ENCODE results near the gene GALNT11.

The GALNT11 gene

DNA sequence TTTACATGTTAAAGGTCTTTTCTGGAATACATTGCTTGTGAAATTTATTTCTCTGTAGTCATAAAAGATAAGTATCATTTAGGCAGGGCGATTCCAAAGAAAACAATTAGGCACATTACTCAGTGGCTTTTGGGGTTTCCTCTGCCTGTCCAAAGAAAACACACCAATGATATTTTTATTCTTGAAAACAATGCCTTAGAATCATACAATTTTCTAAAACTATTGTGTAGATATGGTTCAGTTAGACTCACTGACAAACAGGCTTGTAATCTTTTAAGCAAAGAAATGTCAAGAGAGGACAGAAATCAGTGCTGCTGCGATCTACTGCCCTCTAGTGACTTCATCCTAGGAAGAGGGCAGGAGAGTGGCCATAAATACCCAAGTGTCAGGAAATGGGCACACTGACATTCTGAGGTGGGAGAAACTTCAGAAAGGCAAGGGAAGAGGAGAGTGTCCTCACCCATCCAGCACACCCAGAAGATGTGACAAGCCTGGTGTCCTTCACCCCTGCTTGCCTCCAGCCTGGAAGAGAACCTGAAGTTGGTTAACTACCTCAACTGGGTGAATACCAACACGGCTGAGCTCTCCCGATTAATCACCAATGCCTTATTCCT, 120.5 kb downstream of the GALNT11 start:
- H3K4me2 ChIP-seq (ENCODE audit: low read length, poor library complexity, severe bottlenecking), result no peak overlapping the region

GRCh38 chr7:152148706-152149105, 123.2 kb downstream of the GALNT11 start:
- H2BK12ac ChIP-seq (ENCODE audit: low read length in 2 of 2), result no peak overlapping the region
- no peak overlapping the region for H3K4me3 ChIP-seq (ENCODE audit: insufficient read depth in 1 of 2, low read depth in 1 of 2, low read length in 2 of 2)
- no peak overlapping the region for H3K27ac ChIP-seq (ENCODE audit: low read length, poor library complexity, severe bottlenecking)
- no peak overlapping the region for H2BK15ac ChIP-seq (ENCODE audit: low read depth, poor library complexity, severe bottlenecking)
- H3K27me3 ChIP-seq (ENCODE audit: control insufficient read depth in 1 of 2, insufficient read depth in 1 of 2, low read length in 2 of 2), result no peaks in the 10 kb centered on the region
- no peak overlapping the region for H2BK5ac ChIP-seq (ENCODE audit: low read depth, low read length, poor library complexity, severe bottlenecking)
- no peak overlapping the region for H4K8ac ChIP-seq (ENCODE audit: low read length)
- H3K9me3 ChIP-seq (ENCODE audit: control insufficient read depth, low read length), result no peaks in the 10 kb centered on the region
- H3K4me2 ChIP-seq (ENCODE audit: low read length, poor library complexity, severe bottlenecking), result no peak overlapping the region
- no peaks in the 10 kb centered on the region for H3K4me1 ChIP-seq (ENCODE audit: control insufficient read depth, insufficient read depth, low read depth, low read length)
- H3K9ac ChIP-seq (ENCODE audit: low read length), result no peak overlapping the region
- H4K91ac ChIP-seq (ENCODE audit: low read length), result no peak overlapping the region
- H2AFZ ChIP-seq (ENCODE audit: low read depth, low read length), result no peak overlapping the region
- no peak for DNase-seq
- H3K36me3 ChIP-seq (ENCODE audit: control insufficient read depth in 1 of 2, insufficient read depth in 2 of 2, low read depth in 1 of 2, low read length in 2 of 2), result peaks cover 46 to 96% of the 10 kb centered on the region in 2 experiments
- no peak overlapping the region for H2BK120ac ChIP-seq (ENCODE audit: low read depth, low read length)
- H3K79me1 ChIP-seq (replicated peaks; ENCODE audit: low read length, poor library complexity, severe bottlenecking), result peaks cover 17% of the 10 kb centered on the region
- H3K14ac ChIP-seq (ENCODE audit: low read length in 2 of 2), result no peak overlapping the region
- H2AK5ac ChIP-seq (ENCODE audit: low read length, severe bottlenecking), result no peak overlapping the region
- H3K18ac ChIP-seq (ENCODE audit: low read depth in 1 of 2, low read length in 2 of 2), result no peak overlapping the region
- H3K4ac ChIP-seq (ENCODE audit: low read depth in 1 of 2, low read length in 2 of 2), result no peak overlapping the region
- 96% methylated on average over 5 of the region's 5 CpGs for WGBS
- no peak overlapping the region for H3K23ac ChIP-seq (ENCODE audit: low read length in 2 of 2)

More for the DNA sequence above, 120.5 kb downstream of the GALNT11 start:
- no peak overlapping the region for H2AFZ ChIP-seq (ENCODE audit: low read depth, low read length)
- H2BK5ac ChIP-seq (ENCODE audit: low read depth, low read length, poor library complexity, severe bottlenecking), result no peak overlapping the region
- H2AK5ac ChIP-seq (ENCODE audit: low read length, severe bottlenecking), result no peak overlapping the region
- H3K9ac ChIP-seq (ENCODE audit: low read length), result peak overlapping the region; percentile 18
- peaks cover 19% of the 10 kb centered on the region for H3K79me1 ChIP-seq (replicated peaks; ENCODE audit: low read length, poor library complexity, severe bottlenecking)
- no peak overlapping the region for H4K91ac ChIP-seq (ENCODE audit: low read length)
- no peak overlapping the region for H3K14ac ChIP-seq (ENCODE audit: low read length in 2 of 2)
- H3K4ac ChIP-seq (ENCODE audit: low read depth in 1 of 2, low read length in 2 of 2), result no peak overlapping the region
- no peak overlapping the region for H3K23ac ChIP-seq (ENCODE audit: low read length in 2 of 2)
- no peak overlapping the region for H2BK15ac ChIP-seq (ENCODE audit: low read depth, poor library complexity, severe bottlenecking)
- 83% methylated on average over 4 of the region's 4 CpGs for WGBS
- DNase-seq, result peak; percentile 41
- H4K8ac ChIP-seq (ENCODE audit: low read length), result no peak overlapping the region
- H3K4me1 ChIP-seq (ENCODE audit: control insufficient read depth, insufficient read depth, low read depth, low read length), result no peaks in the 10 kb centered on the region
- H3K27ac ChIP-seq (ENCODE audit: low read length, poor library complexity, severe bottlenecking), result no peak overlapping the region
- no peak overlapping the region for H3K18ac ChIP-seq (ENCODE audit: low read depth in 1 of 2, low read length in 2 of 2)
- no peak overlapping the region for H2BK12ac ChIP-seq (ENCODE audit: low read length in 2 of 2)
- H3K27me3 ChIP-seq (ENCODE audit: control insufficient read depth in 1 of 2, insufficient read depth in 1 of 2, low read length in 2 of 2), result no peaks in the 10 kb centered on the region
- H3K4me3 ChIP-seq (ENCODE audit: insufficient read depth in 1 of 2, low read depth in 1 of 2, low read length in 2 of 2), result no peak overlapping the region
- no peaks in the 10 kb centered on the region for H3K9me3 ChIP-seq (ENCODE audit: control insufficient read depth, low read length)
- H3K36me3 ChIP-seq (ENCODE audit: control insufficient read depth in 1 of 2, insufficient read depth in 2 of 2, low read depth in 1 of 2, low read length in 2 of 2), result peaks cover 39 to 92% of the 10 kb centered on the region in 2 experiments
- H2BK120ac ChIP-seq (ENCODE audit: low read depth, low read length), result no peak overlapping the region

DNA sequence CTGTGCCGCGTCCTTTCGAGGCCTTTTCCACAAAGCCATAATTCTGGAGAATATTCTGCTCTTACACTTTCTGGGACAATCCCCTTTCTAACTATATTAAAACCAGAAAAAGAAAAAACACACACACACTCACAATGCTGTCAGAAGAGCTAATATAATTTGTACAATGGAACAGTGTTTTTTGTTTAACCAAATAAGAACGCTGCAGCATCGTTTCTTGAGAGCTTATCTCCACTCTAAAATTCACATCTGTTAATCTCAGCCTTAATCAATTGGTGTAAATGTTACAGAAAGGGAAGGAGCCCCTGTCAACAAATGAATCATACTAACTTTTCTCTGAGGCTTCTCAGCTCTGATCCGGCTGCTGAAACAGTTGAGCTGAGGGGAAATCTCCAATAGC, 123.9 kb downstream of the GALNT11 start:
- Histone ChIP-seq H2BK120ac (ENCODE audit: low read depth, low read length) (no peak overlapping the region), H2AK5ac (ENCODE audit: low read length, severe bottlenecking) (no peak overlapping the region), H4K91ac (ENCODE audit: low read length) (no peak overlapping the region), H3K27me3 (ENCODE audit: control insufficient read depth in 1 of 2, insufficient read depth in 1 of 2, low read length in 2 of 2) (no peaks in the 10 kb centered on the region), H3K79me1 (replicated peaks; ENCODE audit: low read length, poor library complexity, severe bottlenecking) (peaks cover 15% of the 10 kb centered on the region), H4K8ac (ENCODE audit: low read length) (no peak overlapping the region), H3K18ac (ENCODE audit: low read depth in 1 of 2, low read length in 2 of 2) (no peak overlapping the region), H3K4me2 (ENCODE audit: low read length, poor library complexity, severe bottlenecking) (no peak overlapping the region), H3K23ac (ENCODE audit: low read length in 2 of 2) (no peak overlapping the region), H3K4ac (ENCODE audit: low read depth in 1 of 2, low read length in 2 of 2) (no peak overlapping the region), H3K4me3 (ENCODE audit: insufficient read depth in 1 of 2, low read depth in 1 of 2, low read length in 2 of 2) (no peak overlapping the region), H3K9ac (ENCODE audit: low read length) (no peak overlapping the region), H3K36me3 (ENCODE audit: control insufficient read depth in 1 of 2, insufficient read depth in 2 of 2, low read depth in 1 of 2, low read length in 2 of 2) (peaks cover 48 to 96% of the 10 kb centered on the region in 2 experiments), H2BK15ac (ENCODE audit: low read depth, poor library complexity, severe bottlenecking) (no peak overlapping the region), H3K4me1 (ENCODE audit: control insufficient read depth, insufficient read depth, low read depth, low read length) (no peaks in the 10 kb centered on the region), H3K27ac (ENCODE audit: low read length, poor library complexity, severe bottlenecking) (no peak overlapping the region), H2AFZ (ENCODE audit: low read depth, low read length) (no peak overlapping the region), H3K9me3 (ENCODE audit: control insufficient read depth, low read length) (no peaks in the 10 kb centered on the region), H2BK5ac (ENCODE audit: low read depth, low read length, poor library complexity, severe bottlenecking) (no peak overlapping the region), H2BK12ac (ENCODE audit: low read length in 2 of 2) (no peak overlapping the region), H3K14ac (ENCODE audit: low read length in 2 of 2) (no peak overlapping the region)
- DNase-seq, result no peak
- WGBS, result 97% methylated on average over 3 of the region's 6 CpGs

DNA sequence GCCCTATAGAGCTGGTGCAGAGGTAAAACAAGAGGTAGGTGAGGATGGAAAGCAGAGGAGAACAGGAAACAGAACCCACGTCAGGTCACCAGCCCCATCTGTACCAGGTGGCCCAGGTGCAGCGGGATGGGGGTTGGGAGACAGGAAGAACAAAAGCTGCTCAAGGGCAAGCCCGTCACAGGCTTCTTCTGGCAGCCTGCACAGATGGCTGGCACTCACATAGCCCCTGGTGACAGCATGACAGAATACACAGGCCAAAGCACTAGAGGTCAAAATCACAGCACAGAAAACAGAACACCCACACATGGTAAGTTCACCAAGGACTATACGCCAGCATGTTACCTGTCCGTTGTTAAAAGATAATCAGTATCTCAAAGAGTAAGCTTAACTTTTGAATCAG, 126.8 kb downstream of the GALNT11 start:
- Histone ChIP-seq H3K27me3 (ENCODE audit: control insufficient read depth in 1 of 2, insufficient read depth in 1 of 2, low read length in 2 of 2) (no peaks in the 10 kb centered on the region), H3K23ac (ENCODE audit: low read length in 2 of 2) (no peak overlapping the region), H3K4me3 (ENCODE audit: insufficient read depth in 1 of 2, low read depth in 1 of 2, low read length in 2 of 2) (no peak overlapping the region), H3K4me1 (ENCODE audit: control insufficient read depth, insufficient read depth, low read depth, low read length) (no peaks in the 10 kb centered on the region), H3K79me1 (replicated peaks; ENCODE audit: low read length, poor library complexity, severe bottlenecking) (peaks cover 11% of the 10 kb centered on the region), H2AFZ (ENCODE audit: low read depth, low read length) (no peak overlapping the region), H3K14ac (ENCODE audit: low read length in 2 of 2) (no peak overlapping the region), H4K8ac (ENCODE audit: low read length) (no peak overlapping the region), H3K9ac (ENCODE audit: low read length) (no peak overlapping the region), H3K27ac (ENCODE audit: low read length, poor library complexity, severe bottlenecking) (no peak overlapping the region), H3K9me3 (ENCODE audit: control insufficient read depth, low read length) (no peaks in the 10 kb centered on the region), H3K36me3 (ENCODE audit: control insufficient read depth in 1 of 2, insufficient read depth in 2 of 2, low read depth in 1 of 2, low read length in 2 of 2) (peaks cover 45 to 97% of the 10 kb centered on the region in 2 experiments), H4K91ac (ENCODE audit: low read length) (no peak overlapping the region), H2BK120ac (ENCODE audit: low read depth, low read length) (no peak overlapping the region), H2AK5ac (ENCODE audit: low read length, severe bottlenecking) (no peak overlapping the region), H3K4ac (ENCODE audit: low read depth in 1 of 2, low read length in 2 of 2) (no peak overlapping the region), H2BK5ac (ENCODE audit: low read depth, low read length, poor library complexity, severe bottlenecking) (no peak overlapping the region), H2BK12ac (ENCODE audit: low read length in 2 of 2) (no peak overlapping the region), H3K18ac (ENCODE audit: low read depth in 1 of 2, low read length in 2 of 2) (no peak overlapping the region), H2BK15ac (ENCODE audit: low read depth, poor library complexity, severe bottlenecking) (no peak overlapping the region), H3K4me2 (ENCODE audit: low read length, poor library complexity, severe bottlenecking) (no peak overlapping the region)
- 94% methylated on average over 5 of the region's 5 CpGs for WGBS
- no peak for DNase-seq
